ENCODE data around the gene REEP3.
A peak's percentile ranks its signal among the peaks of the same experiment; 100 is the strongest.

The REEP3 gene

DNA sequence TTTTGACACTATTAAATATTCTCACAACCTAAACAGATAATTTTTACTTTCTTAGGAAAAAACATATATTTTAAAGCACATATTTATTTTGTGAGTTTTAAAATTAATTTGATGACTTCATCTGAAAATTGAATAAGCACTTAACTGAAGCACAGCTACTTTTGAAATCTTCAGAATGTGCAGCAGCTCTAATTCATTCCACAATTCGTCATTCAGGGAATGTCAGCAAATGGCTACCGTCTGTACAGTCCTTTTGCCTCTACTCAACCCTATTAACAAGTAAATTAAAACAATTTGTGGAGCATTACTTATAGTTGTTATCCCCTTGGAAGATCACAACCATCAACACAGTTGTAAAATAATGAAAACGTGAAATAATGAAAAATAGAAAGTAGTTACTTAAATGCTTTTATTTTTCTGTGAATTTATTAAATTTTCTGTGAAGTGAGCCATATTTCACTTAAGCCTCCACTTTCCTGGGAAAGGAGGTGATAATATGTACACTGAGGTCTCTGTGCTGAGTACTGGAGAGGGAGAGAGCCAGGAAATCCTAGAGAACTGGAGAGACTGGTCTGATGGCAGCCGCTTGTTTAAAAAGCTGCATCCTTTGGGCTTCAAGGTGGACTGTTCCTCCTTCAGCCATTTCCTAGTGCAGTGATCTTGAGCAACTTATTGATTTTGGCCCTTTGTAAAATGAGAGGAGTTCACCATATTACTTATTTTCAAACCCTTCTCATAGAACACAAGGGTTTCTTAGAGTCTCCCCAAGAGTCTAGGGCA is 70.6 kb downstream of the REEP3 start:
- DNase-seq: no peak

DNA sequence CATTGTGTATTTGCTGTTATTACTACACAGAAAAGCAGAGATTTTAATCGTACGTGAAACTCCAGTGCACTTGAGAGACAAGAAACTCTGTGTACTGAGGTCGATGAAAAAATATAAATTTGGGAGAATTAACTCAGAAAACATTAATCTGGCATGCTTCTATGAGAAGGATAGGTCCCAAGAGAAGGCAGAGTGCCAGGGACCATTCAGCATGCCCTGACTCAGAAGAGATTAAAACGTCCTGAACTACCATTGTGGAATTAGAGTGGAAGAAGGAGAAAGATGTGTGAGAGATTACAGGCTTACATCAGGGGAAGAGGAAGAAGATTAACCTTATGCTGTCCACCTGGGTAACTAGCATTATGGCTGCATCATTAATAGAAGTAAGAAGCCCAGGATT is 72.4 kb downstream of the REEP3 start:
- no peak for DNase-seq

DNA sequence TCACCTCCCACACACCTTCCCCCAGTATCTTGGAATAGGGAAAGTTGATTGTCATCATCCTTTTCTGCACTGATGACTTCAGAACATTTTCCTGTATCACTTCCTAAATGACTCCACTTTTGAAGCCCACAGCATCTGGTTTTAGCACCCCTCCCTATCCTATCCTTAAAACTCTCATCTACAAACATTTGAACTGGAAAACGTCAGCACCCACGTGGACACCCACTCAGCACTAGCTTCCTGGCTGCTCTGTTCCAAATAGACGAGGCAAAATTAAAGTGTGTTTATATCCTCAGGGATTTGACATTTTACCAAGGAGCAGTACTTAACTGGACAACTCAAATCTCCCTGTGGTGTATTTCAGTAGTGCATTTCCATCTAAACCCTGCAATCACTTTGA is 73.9 kb downstream of the REEP3 start:
- DNase-seq: peak in 1 of 2 donors; percentile 8

DNA sequence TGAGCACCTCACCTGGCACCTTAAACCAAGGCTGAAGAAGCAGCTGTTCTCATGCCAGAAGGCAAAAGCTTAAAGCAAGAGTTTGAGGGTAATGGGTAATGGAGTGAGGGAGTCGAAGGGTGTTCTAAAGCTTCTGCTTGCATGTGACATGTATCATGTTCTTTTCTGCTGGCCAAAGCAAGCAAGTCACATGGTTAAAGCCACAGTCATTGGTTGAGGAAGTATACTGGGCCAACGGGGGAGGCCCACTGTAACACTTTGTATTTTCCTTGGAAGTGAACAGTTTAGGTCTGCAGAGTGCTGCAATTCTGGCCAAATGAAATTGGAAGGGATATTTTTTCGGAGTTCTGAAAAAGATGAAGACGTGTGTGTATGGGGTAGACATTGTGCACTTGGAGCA is 75.7 kb downstream of the REEP3 start:
- peak in 1 of 2 donors; percentile 40 for DNase-seq

DNA sequence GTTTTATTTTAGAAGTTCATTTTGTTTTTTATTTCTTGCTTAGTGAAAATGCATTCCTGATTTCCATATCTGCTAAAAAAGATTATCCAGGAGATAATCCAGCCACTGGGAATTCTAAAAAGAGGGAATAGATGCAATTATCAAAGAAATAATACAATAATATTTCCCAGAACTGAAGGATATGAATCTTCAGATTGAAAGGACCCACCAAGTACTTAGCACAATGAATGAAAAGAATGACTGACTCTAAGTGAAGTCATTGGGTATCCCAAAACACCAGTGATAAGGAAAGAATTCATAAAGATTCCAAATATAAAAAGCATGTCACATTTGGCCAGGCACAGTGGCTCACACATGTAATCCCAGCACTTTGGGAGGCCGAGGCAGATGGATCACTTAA is 79.3 kb downstream of the REEP3 start:
- DNase-seq: no peak

DNA sequence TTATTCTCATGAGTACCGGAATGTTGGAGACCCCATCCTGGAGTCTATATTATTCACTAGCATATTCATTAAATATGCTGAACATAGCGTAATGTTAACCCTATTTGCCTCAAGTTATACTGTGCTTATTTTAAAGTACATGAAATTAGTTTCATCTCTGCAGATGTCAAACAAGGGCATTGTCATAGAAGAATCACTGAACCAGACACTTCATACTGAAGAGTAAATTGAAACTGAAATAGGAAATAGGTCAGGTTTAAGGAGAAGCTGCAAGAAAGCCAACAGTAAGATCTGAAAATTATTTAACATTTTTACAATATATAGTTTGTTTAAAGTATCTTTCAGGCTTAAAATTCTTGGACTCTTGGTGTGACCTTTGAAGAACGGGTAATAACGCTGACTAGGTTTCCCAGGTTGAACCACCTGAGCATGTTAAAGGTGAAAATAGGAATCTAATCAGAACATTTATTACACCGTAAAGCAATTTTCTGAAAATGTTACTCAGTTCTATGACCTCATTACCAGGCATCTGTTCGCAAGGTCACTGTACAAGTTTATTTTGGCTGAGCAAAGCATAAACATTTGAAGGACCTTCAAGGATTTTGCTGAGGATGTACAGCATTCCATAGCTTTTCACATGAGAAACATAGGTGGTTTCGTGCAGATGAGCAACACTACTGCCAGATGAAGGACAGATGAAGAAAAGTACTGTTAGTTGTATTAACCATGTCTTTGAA is 82.7 kb downstream of the REEP3 start:
- DNase-seq: no peak

DNA sequence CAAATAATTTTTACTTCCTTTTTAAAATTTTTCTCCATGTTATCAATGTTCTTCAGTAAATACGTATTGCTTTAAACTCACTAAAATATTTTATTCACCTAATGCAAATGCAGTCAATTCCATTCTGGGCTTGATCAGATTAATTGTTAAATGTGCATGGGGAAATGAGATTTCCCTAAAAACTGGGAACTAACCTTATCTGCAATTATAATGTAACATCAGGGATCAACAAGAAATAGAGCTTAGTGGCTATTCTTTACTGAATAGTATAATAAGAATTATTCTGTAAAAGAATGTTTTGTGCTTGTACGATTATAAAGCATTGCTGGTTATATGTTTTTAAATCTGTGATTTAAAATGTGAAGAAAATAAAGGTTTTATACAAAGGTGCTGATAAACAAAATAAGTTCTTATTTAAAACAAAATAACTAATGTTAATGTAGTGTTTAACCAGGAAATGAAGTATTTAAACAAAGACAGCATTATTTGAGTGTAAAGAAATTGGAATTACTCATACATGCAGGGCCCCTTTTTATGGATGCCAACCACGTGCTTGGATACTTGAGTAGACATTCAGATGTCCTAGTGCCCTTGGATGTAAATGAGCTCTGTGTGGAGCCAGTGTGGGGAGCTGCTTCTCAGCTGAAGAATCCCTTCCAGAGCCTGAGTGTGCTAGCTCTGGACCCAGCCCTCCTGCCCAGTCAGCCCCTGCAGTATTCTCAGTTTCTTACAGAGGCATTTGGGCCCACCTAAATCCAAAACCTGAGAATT is 84.2 kb downstream of the REEP3 start:
- DNase-seq: no peak

DNA sequence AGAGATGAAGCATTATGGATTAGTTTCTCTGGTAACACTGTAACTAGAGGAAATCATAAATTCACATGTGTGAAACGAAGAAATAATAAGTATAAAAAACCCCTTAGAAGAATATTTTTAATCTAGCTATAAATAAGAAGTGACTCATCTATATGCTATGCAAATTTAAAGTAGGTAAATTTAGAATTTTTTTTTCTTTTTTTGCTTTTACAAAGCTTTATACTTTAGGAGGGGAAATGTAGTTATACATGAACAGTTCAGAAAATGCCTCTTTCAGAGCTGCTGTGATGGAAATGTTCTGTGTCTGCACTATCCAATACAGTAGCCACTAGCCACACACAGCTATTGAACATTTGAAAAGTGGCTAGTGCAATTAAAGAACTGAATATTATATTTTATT is 87.3 kb downstream of the REEP3 start:
- no peak for DNase-seq

DNA sequence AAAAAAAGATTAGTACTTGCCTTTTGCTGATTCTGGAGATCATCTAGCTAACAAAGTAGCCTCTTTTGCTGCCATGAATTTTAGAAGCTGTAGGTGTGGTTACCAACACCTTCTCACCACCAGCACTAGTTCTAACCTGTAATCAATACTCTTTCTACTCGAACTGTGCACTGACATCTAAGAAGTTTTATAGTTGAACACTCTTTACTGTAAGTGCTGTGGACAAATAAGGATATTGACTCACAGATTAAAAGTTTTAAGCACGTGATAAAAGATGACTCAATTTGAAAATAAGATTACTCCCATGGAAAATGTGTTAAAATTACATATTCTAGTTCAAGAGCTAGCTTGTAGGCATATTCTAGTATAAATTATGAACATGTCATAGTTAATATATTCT is 89.9 kb downstream of the REEP3 start:
- no peak for DNase-seq

DNA sequence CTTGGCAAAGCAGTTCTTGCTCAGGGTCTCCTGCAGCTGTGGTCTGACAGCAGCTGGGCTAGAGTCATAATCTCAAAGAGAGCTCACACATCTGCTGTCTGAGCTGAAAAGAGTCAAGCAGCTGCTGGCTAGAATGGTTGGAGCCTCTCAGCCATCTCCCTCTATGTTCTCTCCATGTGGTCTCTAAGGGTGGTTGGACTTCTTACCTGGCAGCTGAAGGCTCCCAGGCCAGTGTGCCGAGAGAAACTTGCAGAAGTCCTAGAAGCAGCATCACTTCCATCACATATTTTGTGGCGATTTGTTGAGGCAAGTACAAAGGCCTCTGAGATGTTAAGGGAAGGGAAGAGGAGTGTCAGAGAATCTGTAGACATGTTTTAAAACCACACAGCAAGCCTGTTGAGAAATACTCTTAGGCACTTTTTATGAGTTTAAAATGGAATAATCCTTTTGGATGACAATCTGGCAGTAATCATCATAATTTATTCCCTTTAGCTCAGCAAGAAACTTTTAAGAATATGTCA is 93.2 kb downstream of the REEP3 start:
- no peak for DNase-seq

DNA sequence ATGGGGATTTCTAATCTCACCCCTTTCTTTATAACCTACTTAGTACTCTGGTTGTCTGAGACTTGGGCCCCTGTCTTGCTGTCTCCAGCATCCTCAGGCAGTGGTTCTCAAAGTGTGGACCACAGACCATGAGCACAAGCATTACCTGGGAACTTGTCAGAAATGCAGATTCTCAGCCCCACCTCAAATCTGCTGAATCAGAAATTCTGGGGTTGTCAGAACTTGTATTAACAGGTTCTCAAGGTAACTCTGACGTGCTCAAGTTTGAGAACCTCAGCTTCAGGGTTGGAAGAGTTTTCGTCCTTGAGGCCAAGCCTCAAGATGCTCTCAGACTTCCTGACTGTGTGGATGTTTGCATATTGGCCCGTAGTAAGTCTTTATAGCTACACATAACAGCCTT is 97.4 kb downstream of the REEP3 start:
- no peak for DNase-seq

DNA sequence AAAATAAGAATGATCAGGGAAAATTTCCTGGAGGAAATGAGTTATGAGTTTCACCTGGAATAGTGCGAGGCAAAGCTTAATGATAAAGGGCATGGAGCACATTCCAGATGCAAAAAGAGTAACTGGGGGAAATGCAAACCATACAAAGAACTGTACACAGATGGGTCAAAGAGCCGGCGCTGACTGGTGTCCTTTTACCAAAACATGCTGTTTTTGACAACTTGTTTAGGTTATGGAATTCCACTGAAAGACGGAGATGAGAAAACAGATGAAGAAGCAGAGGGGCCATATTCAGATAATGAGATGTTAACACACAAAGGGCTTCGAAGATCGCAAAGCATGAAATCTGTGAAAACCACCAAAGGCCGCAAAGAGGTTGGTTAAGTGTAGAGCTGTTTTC is 98.2 kb downstream of the REEP3 start:
- no peak for DNase-seq

DNA sequence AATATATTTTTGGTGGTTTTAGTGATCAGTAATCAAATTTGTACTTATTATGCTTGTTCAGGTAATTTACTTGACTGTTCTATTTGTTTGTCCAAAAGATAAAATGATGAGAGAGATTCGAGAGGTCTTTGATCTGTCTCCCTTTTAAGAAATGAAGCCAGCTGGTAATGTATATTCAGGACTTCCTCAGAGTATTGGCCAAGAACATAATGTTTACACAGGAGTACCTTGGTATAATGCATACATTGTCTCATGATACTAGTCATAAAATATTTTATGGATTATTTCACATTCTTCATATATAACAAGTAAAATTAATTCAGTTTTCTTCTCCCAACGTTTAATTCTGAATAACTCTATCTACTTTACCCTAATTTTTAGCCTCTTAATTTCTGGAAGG is 100.9 kb downstream of the REEP3 start:
- no peak for DNase-seq

DNA sequence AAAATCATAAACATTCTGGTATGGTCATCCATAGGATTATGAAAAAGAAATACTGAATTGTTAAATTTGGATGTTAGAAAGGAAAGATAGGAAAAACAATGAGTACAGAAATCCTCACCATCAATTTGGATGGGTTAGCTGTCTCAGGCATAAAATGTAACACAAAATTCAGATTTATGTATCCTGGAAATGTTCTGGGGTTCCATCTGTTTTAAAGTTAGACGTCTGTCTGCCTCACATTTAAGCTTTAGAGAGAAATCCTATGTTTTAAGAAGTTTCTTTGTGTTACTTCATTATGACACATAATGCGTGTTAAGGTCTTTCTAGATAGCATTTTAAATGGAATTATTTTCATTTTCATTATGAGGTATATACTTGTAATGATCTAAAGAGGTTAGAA is 103.5 kb downstream of the REEP3 start:
- DNase-seq: no peak

DNA sequence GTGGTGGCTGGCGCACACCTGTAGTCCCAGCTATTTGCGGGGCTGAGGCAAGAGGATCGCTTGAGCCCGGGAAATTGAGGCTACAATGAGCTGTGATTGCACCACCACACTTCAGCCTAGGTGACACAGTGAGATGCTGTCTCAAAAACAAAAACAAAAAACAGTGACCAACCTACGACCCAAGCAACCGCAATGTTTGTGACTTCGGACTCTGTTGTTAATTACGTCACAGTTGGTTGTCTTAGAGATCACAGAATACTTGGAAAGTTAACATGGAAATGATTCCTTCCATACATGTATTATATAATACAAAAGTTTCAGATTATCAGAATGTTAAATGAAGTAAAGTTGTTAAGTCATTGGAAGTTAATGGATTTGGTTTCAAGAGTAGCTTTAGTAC is 106.2 kb downstream of the REEP3 start:
- DNase-seq: peak in 1 of 2 donors; percentile 4

DNA sequence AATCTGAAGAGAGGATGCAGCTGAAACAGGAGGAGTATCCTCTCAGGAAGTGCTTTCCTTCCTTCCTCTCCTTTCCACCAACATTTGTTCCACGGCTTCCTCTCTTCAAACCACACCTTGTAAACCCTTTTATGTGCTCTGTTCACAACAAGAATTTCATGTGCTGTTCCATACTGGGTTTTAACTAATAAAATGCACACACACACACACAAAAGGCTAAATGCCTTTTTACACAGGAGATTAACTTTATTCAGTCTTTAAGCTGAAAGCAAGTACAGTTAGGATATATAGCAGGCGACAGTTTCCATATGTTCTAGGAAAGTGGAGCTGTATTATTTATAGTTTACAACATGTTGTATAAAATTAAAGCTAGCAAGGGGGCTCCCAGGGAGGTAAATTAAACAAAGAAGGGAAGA is 106.7 kb downstream of the REEP3 start:
- DNase-seq: no peak

DNA sequence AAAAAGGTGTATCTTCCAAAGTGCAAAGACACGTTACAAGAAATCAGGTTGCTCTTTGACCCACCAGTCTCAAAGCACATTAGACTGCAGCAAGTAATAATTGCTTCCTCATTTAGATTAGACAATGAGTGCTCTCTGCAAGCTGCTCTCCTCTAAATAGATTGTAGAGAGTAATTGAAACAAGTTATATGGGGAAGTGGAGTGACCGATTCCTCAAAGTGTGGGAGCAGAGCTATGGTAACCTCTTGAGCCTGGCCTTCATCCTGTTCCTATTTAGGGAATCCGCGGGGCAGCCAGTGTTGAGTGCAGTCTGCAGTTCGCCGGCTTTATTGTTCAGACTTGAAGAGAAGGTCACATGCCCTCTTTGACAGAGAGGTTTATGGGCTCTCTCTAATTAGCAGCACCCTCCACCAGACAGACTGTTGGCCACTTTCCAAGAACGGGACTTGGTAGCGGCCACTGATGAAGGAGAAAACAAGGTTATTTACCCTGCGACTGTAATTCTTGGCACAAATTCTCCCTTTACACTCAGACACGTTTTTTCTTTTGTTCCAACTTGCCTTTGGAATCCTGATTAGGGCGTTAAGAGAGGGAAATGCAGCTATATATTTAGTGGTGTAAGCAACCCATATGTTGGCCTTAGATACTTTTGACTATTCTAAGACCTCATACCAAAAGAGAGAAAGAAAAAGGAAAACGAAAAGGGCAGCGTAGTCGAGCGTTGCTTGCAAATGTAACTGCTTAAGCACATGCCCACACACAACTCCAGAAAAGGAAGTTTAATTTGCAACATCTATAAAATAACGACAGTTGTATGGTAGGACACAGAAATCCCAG is 107.5 kb downstream of the REEP3 start:
- DNase-seq: peak; percentile 96 to 97

DNA sequence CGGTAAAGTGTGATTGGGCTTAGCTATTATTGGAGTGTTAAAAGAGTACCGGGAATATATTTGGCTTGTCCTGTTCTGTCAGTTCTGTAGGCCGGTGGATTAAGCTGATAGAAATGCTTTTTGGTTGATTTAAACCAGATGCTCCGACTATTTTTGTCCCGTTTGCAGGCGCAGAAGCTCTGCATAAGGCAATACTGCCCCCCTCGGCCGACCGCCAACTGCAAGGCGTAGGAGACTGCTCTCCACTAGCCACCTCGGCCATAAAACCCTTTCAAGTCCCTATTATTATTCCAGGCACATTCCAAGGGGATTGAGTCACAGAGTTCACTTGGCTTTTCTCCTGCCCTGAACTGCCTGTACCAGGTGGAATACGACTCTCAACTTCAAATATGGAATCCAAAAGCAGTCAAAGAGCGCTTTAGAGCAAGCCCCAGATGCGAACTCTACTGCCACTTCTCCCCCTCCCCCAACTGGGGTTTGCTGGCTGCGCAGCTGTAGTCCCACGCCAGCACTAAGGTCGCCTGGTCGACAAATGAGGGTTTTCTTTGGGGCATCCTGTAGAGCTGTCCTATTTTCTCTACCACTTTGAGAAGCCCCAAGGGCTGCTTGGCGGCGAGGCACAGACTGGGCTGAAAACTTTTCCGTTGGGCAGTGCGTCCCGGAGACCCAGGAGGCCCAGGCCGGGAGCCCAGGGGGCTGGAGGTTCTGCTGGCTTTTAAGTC is 108.3 kb downstream of the REEP3 start:
- peak; percentile 81 to 92 for DNase-seq

DNA sequence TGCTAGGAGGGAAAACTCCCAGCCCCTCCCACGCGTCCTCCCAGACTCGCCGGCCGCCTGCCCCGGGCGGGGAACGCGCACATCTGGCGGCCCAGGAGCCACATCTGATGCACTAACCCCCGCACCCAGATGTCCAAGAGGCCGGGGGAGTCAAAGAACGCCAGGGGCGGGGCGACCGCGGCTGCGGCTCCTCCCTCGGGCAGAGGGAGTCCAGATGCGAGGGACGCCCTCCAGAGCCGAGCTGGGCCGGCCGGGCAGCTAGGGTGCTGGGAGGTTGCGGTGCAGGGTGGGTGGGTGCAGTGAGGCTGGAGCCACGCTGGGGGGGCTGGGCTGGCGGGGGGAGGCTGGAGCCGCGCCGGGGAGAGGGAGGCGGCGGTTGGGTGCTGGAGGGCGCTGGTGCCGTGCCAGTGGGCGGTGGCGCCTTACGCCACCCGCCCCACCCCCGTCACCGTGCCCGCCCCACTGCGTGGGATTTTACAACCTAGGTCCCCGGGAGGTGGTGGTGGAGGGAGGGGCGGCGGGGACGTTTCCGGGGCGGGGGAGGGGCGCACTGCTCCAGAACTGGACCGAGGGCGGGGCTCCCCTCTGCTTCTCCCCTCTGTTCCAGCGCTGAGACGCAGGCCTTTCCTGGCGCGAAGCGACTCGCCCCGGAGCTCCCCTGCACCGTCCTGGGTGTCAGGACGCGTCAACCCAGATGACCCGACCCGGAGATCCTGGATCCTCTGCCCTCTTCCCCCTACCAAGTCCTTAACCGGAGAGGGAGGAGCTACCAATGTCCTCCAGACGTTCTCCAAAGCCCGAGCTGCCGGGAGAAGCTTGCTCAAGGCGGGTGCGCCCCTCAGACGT is 109.1 kb downstream of the REEP3 start:
- DNase-seq: peak; percentile 78 to 91

DNA sequence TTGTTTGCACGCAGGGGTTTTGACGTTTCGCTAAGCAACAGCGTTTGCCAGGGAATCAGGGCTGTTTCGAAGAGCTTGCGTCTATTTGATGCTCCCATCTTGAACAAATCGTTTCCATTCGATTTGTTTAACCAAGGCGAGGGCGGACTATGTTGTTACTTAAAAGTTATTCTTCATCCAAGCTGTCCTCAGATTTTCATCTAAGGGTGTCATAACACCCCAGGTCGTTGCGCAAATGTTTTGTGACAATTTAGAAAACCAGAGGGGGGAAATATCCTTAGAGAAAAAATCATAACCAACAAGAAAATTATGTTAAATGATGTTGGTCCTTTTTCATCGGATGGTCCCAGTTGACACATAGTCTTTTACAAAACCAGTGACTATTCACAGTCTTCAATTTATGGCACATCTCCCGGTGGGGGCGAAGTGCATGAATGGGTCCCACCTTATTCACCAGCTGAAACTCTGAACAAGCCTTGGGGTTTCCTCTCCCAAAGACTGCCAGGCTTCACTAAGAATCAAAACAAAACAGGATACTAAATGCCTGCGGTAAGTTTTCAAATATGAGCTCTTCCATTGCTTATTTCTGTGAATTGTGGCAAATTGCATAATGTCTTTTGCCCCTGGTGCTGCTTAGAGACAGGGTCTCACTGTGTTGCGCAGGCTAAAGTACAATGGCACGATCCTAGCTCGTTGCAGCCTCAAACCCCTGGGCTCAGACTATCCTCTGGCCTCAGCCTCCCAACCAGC is 109.9 kb downstream of the REEP3 start:
- DNase-seq: no peak

All from inflammatory macrophage (primary cell).